Left hindlimb (tissue), 1 donor: ENCODE measurements around the gene RNF39.
"Not testable (repeated sequence)": the region's sequence is repeated elsewhere in the genome, so short reads cannot be mapped to it uniquely, and the experiment has no call there.

ENCODE experiments used
- DNase-seq: peaks from one replicate; pipeline ENCODE4 v3.0.0-alpha.2; 2018

RNF39 gene, protein sequence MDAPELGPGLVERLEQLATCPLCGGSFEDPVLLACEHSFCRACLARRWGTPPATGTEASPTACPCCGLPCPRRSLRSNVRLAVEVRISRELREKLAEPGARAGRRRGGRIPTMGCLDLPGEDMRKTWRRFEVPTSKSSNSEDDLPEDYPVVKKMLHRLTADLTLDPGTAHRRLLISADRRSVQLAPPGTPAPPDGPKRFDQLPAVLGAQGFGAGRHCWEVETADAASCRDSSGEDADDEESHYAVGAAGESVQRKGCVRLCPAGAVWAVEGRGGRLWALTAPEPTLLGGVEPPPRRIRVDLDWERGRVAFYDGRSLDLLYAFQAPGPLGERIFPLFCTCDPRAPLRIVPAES

DNA sequence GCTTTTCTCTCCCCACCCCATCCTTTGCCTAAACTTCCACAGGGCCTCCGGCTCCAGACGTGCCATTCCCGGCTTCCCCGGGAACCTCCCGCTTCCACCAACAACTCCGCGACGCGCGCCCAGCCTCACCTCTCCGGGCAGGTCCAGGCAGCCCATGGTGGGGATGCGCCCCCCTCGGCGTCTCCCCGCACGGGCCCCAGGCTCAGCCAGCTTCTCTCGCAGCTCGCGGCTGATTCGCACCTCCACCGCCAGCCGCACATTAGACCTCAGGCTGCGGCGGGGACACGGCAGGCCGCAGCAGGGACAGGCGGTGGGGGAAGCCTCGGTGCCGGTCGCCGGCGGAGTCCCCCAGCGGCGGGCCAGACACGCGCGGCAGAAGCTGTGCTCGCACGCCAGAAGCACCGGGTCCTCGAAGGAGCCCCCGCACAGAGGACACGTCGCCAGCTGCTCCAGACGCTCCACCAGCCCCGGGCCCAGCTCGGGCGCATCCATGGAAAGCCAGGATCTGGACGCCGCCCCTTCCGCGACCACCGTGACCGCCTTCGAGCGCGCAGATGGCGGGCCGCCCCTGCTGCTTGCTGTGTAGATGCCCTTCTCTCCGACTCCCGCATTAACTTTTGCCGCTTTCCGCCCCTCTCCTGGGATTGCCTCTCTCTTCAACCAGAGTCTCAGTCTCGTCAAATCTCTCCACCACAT, at the start of gene RNF39:
TSS of gene RNF39 (minus strand) at position 676 of the 696 bp plus-strand sequence. CDS start at position 492, 184 bp downstream.
- DNase-seq: no peak

DNA sequence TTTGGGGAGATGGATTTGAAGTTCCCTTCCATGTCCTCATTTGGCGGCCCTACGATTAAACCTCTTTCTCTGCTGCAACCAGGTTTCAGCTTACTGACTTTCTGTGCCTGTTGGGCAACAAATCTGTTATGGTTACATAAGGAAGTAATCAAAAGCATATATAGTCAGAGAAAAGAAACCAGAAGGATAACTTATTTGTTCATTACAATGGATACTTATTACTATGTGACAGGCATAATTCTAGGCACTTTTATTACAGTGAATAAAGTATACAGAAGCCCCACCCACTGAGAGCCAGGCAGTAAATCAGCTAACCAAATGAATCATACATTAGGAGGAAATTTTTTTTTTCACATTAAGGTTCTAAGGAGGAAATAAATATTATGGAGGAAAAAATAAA, 46.9 kb upstream of the RNF39 start:
- no peak for DNase-seq

DNA sequence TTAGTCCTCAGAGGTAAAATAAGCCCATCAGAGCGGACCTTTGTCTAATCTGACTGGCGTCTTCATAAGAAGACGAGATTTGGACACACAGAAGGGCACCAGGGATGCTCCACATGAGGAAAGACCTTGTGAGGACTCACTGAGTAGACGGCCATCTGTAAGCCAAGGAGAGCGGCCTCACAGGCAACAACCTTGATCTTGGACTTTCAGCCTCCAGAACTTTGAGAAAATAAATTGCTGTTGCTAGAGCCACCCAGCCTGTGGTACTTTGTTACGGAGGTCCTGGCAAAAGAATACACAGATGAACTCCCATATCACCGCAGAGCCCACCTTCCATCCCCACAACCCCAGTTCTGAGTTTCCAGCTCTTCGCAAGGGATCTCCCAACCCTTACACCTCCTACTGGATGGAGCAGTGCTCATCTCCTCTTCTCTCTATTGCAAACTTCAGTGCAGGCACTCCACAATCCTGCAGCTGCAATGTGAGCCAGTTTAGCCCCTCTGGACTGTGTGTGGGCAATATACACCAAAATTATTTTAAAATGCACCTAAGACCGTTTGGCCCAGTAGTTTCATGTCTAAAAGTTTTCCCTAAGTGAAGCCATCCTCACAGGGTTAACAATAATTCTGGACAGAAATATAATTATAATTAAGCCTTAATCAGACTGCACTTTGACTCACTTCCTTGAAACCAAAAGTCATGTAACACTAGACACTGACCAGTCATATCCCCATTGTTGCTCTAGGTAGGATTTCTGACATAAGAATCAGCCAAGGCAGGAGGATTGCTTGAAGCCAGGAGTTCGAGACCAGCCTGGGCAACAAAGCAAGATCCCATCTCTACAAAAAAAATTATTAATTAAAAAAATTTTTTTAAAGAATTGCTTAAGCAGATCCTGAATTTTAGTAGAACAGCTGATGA, 46.1 kb upstream of the RNF39 start:
- no peak for DNase-seq

DNA sequence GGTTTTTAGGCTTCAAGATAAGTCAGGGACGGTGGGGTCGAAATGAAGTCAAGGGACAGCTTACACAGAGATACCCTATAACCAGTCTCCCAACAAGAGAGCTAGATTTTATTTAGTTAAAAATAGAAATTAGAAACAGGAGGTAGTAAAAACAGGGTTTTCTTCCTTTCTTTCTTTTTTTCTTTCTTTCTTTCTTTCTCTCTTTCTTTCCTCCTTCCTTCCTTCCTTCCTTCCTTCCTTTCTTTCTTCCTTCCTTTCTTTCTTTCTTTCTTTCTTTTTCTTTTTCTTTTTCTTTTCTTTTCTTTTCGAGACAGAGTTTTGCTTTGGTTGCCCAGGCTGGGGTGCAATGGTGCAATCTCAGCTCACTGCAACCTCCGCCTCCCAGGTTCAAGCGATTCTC, 43.1 kb upstream of the RNF39 start:
- not testable (repeated sequence) for DNase-seq

DNA sequence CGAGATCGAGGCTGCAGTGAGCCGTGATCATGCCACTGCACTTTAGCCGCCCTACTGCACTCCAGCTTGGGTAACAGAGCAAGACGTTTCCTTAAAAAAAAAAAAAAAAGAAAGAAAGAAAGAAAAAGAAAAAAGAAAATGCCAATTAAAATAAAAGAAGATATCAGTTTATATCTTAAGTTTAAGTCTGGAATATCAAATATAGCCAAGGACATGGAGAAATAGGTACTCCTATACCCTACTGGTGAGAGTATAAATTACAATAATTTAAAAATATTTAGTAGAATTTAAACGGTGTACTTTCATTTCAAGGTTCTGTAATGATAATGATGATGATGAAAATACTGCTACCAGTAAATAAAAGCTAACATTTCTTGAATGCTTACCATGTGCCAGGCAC, 41.2 kb upstream of the RNF39 start:
- DNase-seq: no peak

DNA sequence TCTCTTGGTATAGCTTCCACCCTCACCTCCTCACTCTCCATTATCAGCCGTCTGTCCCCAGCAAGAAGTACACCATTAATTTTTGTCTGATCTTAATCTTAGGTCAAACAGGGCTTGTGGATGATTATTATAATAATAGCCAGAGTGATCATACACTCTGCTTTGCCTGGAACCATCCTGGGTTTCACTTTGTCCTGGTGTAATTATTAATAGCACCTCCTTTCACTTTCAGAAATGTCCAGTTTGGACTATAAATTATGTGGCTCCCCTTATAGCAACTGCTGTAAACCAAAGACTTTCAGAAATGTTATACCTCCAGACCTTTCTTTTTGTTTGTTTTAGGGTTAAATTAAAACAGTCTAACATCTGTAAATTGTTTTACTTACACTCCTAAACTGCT, 38.3 kb upstream of the RNF39 start:
- DNase-seq: no peak

DNA sequence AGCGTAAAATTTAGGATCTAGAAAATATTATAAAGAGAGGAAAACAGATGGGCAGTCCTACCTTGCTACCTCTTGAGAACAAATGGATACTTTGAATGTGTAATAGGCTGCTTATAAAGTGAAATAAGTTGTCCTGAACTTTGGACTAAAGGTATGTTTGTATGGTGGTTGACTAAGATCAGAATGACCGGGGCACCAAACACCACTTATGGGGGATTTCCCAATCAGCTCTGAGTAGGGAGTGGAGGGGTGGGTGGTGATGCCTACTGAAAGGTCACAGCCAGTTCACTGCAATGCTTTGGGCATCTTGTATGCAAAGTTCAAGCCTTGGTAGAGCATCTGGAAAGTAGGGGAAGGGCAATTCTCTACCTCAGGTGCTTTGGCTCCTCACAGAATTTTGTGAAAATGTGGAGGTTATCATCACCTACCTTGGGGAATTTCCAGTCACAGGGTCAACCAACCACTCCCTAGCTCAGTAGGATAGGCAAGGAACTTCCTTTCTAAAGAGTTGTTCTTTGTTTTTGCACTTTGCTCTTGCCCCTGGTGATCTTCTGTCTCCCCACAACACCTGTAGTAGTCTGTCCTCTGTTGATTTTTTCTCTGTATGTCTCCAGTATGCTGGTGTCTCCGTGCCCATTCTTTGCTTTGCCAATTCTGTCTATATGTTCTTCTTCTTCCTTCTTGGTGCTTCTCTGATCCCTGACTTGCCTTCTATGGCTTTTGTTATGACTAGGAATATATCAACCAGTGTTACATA, 37.6 kb upstream of the RNF39 start, which contains the start of gene TRIM31:
TSS of gene TRIM31 (minus strand) at position 88 of the 757 bp plus-strand sequence. CDS start 285 bp downstream, outside the sequence.
- DNase-seq: no peak

DNA sequence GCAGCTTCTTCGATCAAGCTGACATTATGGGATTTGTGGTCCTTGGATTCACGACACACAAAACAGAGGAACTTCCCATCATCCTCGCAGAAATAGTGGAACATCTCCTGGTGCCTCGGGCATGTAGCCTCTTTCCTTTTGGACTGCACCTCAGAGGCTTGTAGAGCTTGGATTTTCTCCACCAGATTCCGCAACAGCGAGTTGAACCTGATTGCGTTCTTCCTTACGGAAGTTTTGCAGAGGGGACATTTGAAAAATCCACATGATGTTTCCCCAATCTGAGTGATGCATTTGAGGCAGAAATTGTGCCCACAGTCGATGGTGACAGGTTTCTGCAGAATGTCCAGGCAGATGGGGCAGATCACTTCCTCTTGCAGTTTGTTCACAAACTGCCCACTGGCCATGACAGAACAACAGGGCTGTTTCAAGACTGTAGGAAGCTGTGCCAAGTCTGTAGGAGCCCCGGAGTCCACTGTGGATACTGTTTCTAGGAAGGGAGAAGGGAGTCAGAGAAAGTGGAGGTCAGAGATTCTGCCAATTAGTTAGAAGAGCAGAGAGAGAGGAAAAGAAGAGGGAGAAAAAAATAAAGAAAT, 36.9 kb upstream of the RNF39 start:
- no peak for DNase-seq

DNA sequence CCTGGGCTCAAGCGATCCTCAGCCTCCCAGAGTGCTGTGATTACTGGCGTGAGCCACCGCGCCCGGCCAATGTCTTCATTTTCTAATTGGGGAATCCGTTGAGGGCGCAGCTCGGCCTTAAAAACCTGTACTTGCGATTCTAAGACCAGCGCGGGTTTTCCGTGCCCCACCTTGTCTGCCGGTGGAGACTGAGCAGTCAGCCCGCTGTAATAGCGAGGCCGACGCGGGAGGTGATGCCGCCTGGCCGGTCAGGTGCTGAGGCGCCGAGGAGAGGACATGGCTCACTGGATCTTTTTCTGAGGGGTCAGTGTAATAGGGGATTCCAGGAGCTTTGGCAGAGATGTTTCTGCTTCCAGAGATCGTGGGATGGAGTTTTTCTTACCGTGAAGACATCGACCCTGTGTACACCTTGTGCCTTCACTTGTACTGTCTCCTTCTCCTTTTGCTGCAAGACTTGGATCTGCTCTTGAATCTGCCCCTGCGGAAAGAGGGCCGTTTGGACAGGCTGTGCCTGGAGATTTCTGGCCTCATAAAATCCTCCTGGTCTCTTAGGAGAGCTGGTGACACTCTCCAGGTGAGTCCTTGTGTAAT, 35.8 kb upstream of the RNF39 start:
- no peak for DNase-seq

DNA sequence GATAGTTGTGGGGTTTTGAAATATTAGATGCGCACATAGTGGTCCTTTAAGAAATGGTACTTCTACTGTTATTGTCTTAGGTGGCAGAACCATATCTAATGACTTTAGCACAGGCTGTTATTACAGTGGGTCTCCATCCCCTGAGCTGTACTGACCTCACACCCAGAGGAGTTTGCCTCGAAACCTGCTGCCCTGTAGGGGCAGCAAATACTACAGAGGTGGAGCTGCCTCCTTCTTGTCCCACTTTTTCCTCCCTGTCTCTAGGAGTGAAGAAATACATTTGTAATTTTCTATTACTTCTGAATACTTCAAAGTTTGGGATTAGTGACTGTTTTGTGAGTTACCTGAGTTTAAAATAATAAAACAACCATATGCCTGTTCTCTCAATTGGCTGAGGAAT, 29.1 kb upstream of the RNF39 start:
- DNase-seq: no peak

DNA sequence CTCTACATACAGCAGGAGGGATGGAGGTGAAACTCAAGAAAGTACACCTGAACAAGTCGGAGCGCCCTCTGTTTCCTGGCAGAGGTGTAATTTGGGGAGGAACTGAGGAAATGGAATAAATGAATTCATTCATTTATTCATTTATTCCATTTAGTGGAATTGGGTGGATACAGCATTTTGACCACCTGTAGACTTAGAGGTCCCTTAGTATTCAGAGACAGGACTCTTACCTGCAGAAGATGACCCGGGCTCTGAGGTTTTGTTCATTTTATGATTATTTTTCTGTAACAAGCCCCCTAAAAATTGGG, 28.3 kb upstream of the RNF39 start:
- no peak for DNase-seq

DNA sequence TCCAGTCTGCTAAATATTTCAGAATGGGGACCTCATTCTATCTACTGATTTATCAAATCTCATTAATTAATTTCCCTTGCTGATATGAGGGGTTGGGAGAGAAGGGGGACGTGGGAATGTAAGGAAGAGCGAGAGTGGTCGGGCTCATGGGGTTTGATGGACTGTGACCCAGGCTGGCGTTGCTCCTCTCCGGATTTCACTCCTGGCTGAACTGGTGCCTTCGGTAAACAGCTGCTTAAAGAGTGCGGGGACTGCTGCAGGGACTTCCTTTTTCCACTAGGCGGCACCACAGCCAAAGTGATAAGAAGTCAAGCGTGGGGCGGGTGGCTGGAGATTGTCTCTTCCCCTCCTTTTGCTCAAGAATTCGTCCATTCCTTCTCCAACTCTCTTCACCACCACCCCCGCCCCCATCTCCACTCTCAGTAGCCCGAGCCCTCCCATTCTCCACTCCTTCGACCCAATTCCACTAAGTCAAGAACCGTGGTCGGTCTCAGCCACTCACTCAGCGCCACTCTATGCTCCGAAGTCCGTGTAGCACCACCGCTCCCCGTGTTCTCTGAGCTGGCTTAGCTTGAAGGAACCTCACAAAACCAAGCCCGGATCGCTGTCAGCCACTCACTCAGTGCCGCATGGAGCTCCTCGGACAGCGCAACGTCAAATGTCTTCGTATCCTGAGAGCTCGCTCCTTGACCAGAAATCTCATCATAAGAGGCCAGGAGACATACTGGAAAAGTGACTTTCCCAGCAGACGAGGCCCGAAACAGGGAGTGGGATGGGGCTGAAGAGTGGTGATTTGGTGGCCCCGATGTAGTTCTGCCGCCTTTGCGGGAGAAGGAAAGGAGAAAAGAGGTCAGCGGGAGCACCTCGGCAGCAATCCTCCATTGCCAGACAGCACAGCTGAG, 27.7 kb upstream of the RNF39 start:
- peak; percentile 81 for DNase-seq

DNA sequence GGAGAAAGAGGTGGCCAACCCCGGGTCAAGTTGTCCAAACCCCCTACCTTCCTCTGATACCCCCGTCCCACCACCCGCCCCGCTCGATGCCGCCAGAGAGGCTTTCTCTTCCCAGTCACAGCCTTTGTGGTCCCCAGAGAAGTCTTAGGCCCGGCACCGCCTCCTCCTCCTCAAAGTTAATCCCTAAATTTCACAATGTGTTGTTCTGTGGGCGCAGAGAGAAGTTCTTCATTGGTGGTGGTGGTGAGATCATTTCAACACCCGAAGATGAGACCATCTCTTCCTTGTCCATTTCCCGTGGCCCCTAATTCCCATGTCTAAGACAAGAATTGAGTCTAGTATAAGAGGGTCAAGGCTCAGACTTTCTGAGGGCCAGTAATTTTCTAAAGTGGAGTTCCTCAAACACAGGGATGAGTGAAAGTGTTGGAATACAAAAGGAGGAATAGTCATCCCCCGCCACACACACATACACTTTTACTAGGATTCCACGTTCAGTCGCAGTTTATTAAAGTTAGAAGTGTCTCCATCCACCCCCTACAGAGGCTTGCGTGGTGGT, 26.9 kb upstream of the RNF39 start:
- DNase-seq: no peak

DNA sequence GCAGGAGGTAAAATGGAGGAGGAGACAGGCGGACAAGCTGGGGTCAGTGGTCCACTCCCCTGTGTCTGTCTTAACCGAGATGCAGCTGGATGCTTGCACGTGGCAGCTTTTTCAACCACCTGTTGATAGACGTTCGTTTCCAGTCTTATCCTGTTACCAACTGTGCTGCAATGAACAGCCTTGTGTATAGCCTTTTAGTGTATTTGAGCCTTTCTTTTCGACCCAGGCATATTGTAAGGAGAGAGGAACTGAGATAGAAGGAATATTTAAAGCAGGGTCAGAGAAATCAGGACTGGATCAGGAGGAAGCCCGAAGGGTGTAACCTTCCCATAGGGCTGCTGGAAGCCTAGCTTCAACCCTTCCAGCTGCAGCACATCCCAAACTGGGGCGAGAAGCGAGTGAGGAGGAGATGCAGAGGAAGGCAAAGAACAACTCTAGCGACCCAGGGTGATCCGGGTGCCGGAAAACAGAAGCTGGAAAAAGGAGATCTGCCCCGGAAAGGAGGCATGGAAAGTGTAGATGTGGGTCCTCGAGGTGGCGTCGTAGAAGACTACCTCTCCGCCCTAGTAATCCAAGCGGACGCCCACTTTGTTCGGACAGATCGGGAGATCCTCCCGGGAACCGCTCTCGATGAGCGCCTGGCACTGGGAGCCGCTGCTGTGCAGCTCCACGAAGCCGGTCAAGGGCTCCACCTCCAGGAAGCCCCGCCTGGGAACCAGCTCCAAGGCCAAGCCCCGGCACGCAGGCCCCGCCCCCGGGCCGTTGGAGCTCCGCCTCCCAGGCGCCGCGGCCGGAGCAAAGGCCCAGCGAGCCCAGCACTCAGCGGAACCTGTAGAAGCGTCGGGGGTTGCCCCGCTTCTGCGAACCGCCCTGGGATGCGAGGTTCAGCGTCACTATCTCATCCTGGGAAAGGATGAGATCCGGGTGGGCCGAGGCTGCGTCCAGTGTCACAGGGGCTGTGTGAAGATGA, 26.2 kb upstream of the RNF39 start:
- peak; percentile 85 for DNase-seq

DNA sequence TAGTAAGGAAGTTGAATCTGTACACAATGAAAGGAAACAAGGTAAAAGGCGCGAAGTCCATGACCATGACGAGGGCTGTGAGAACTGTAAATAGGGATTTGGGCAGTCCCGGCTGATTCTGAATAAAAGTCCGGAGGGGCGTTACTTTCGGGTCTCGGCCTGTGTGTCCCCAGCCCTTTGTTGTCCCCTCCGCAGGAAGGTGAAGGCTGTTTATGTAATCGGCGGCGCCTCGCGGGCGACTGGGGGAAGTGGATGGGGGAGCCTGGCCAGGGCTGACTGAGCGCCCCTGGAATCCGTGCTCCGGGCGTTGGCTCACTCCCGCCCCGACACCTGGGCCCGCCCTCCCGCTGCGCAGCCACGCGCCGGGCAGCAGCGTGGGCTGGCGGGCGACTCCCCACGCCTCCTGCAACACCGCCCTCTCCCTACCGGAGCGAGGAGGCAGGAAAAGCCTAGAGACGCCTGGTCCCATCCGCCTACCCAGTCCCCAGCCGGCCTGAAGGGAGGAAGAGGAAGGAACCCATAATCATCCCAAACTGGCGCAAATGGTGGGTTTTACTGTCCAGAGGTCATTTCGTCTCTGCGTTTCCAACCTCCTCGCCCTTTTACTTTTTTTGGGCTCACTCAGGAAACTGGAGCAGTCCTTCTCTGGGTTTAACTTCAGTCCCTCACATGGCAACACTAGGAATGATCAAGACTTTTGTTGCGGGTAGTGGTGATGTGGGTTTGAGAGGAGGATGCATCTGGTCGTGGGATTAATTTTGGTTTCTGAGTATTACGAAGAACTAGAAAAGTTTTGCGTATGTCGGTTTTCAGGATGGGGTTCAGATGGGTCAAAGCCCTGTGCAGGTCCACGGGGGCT, 25.2 kb upstream of the RNF39 start:
- no peak for DNase-seq

DNA sequence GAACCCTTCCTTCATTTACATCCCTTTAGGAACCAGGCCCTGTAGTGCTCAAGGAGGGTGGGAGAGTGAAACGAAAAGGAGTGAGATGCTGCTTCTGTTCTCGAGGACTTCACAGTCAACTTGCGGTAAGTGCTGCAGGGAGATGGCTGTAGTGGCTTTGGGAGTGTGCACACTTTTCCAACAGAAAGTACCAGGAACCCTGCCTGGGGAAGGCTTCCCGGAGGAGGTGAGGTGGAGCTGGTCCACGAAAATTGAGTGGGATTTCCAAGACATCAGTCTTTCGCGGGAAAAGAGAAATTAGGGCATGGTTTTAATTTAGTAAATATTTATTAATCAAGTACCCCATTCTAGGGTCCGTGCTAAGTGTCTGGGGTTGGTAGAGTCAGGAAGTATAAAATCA, 24.6 kb upstream of the RNF39 start:
- DNase-seq: no peak

DNA sequence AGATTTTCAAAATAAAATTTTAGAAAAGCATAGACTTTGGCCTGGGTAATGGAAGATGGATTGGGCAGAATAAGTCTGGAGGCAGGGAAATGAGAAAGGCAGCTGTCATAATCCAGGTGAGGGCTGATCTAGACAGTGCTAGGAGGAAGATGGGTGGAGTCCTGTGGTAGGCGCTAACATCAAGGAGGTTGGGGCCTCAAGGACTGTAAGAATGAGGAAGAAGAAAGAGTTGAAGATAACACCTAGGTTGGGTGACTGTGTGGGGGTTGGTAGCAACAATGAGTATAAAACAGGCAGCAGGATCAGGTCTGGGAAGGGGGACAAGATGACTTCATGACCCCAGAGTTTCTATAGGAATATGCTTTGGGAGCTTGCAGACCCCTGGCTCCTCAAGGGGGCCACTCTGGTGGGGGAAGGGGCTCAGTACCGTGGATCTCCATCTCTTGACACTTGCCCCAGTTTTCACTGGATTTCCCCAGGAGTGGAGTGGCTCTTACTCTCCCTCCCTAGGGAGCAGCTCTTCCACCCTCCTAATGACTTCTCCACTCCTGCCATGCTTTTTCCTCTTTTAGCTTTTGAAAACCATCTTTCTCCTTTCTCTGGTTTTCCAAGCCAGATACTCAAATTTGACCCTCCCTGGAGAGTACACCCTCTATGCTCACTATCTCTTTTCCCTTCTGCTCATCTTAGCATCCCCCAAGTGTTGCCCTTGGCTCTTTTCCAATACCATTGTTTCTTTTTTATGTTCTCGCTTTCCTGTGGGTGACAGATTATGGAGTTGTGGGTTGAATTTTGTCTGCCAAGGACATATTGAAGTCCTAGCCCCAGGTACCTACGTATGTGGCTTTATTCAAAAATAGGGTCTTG, 22.6 kb upstream of the RNF39 start:
- no peak for DNase-seq
